Left ventricle myocardium inferior (tissue), 1 donor: Measurements from ENCODE around the gene SOCS7. TPM values are rescaled to one million over a fixed set of nuclear protein-coding genes. Genes with fewer than 3 reads are reported as not detected.

Source experiments
- DNase-seq: peaks from one replicate; pipeline ENCODE4 v3.0.0-alpha.2; 2020
- H3K27ac ChIP-seq: fragments of 200-600 bp; replicated peaks from 2 replicates; pipeline ENCODE4 v1.8.0; 2021
- H3K27me3 ChIP-seq: fragments of 200-600 bp; 2 replicates; pipeline ENCODE4 v1.8.0; 2021; ENCODE audit warnings: low read depth
- H3K36me3 ChIP-seq: fragments of 200-600 bp; 2 replicates; pipeline ENCODE4 v1.8.0; 2021
- H3K4me1 ChIP-seq: fragments of 200-600 bp; 2 replicates; pipeline ENCODE4 v1.8.0; 2021
- H3K4me3 ChIP-seq: fragments of 200-600 bp; 2 replicates; pipeline ENCODE4 v1.8.0; 2021; ENCODE audit warnings: mild to moderate bottlenecking, moderate library complexity
- H3K9me3 ChIP-seq: fragments of 200-600 bp; replicated peaks from 2 replicates; pipeline ENCODE4 v1.8.0; 2021
- intact Hi-C: fragments of 100-400 bp; cut with micrococcal nuclease; formaldehyde crosslinking; loops from one replicate; pipeline ENCODE4 v1.11.0; 2022
- total RNA-seq: library from RNA; stranded (reverse); fragmentation: NEBNext Ultra II Directional; extraction: Animal tissue kit (Norgen Biotek cat#: 25700); gene quantifications from one replicate; pipeline ENCODE4 v1.2.1, GENCODE V29; 2021
- TF ChIP-seq, protein P1 (sequence below): fragments of 200-600 bp; IDR thresholded peaks from 2 replicates; pipeline ENCODE4 v1.8.0; 2021; ENCODE audit warnings: antibody characterized with exemption, mild to moderate bottlenecking, borderline replicate concordance
- donor health status: DM: no; HTN: yes; CAD: no; lungs with severe emphysema.

SOCS7 gene
- total RNA-seq, 1 donor from 2014 or later, result 13.2 TPM

DNA sequence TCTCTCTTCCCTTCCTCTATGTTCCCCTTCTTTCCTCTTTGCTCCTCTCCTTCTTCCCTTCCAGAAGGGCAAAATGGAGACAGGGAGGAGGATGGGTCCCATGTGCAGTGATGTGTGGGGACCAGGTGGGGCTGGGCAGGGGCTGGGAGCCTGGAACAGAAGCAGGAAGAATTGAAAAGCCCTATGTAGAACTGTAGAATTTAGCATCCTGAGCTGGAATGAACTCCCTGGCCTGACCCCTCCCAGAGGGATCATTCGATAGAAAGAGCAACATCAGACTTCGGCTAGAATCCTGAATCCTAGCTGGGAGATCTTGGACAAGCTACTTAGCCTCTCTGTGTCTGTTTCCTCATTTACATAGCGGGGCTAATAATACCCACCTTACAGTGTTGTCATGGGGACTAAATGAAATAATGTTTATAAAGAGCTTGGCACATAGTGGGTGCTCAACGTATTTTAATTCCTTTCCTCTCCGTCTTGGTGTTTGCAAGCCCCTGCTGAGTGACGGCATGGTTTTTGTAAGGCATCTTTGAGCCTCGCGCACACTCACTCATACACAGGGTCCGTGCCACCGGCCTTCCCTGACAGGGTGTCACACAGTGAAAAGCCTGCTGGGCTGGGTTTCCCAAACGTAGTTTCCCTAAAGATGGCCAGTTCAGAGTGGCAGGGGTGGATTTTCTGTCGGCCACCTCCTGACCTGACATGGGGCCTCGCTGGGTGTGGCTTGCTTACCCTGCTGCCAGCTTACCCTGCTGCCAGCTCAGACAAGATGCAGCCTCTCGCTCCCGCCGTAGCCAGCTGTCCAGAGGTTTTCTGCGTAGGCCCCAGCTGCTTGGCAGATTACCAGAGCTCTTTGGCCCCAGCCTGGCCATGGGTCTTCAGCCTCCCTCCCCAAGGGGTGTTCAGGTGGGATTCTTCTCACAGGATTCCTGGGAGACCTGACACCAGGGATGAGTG lies 70.5 kb downstream of the SOCS7 start:
- Histone ChIP-seq H3K27ac (peak overlapping the region; percentile 54), H3K4me1 (peaks cover 78% of the 10 kb centered on the region), H3K36me3 (no peaks in the 10 kb centered on the region), H3K9me3 (no peaks in the 10 kb centered on the region), H3K27me3 (peaks cover 34% of the 10 kb centered on the region), H3K4me3 (peak overlapping the region; percentile 6)
- intact Hi-C loops, result loop anchor here (10.0 kb wide), 1 partner anchor 63 kb away; no protein-coding TSS in a partner anchor
- no peak for DNase-seq
- TF ChIP-seq, protein P1, sequence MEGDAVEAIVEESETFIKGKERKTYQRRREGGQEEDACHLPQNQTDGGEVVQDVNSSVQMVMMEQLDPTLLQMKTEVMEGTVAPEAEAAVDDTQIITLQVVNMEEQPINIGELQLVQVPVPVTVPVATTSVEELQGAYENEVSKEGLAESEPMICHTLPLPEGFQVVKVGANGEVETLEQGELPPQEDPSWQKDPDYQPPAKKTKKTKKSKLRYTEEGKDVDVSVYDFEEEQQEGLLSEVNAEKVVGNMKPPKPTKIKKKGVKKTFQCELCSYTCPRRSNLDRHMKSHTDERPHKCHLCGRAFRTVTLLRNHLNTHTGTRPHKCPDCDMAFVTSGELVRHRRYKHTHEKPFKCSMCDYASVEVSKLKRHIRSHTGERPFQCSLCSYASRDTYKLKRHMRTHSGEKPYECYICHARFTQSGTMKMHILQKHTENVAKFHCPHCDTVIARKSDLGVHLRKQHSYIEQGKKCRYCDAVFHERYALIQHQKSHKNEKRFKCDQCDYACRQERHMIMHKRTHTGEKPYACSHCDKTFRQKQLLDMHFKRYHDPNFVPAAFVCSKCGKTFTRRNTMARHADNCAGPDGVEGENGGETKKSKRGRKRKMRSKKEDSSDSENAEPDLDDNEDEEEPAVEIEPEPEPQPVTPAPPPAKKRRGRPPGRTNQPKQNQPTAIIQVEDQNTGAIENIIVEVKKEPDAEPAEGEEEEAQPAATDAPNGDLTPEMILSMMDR, result no peak

DNA sequence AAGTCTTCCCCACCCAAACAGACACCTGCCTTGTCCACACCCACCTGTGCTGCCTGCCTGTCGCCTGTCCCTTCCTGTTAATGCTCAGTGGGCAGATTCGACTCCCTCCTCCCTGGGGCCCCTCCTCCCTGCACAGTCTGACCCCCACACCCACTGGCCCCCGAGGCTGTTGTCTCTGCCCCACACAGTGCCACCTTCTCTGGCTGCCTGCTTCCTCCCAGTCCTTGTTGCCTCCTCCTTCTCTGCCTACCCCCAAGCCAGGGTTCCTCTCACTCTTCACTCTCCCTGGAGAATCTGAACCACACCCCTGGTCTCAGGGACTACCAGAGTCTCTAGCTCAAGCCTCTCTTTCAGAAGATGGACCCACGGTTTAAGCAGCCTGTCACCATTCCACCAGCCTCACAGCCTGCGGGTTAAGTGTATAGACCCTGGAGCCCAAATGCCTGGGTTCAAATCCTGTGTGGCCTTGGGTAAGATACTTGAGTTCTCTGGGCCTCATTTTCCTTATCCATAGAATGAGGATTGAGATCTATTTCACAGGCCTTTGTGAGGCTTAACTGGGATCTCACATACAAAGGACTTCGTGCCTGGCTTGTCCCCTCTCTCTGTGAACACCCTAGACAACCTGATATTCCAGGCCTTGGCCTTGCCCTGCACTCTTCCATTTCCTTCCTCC lies 72.8 kb downstream of the SOCS7 start:
- intact Hi-C loops, result loop anchor here (10.0 kb wide), 1 partner anchor 60 kb away; no protein-coding TSS in a partner anchor
- Histone ChIP-seq H3K27ac (peak overlapping the region; percentile 94), H3K4me1 (peaks cover 88% of the 10 kb centered on the region), H3K36me3 (no peaks in the 10 kb centered on the region), H3K4me3 (no peak overlapping the region), H3K9me3 (no peaks in the 10 kb centered on the region), H3K27me3 (peaks cover 12% of the 10 kb centered on the region)
- DNase-seq, result no peak
- TF ChIP-seq, protein P1, result no peak

DNA sequence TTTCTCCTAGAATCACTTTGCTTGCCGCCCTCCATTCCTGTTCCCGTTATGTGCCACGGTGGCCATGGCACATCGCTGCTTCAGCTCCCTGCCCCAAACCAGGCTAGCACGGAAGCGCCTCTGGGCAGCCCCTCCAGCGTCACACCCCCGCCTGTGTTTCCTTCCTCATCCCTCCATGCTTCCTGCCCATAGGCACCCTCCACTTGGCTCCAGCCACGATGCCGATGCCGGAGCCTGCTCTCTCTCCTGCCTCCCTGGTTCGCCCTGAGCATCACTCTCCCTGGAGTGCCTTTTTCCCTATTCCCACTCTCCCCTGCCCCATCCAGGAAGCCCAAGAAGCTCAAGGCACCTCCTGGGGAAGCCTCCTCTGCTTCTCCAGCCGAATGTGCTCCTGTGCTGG lies 73.4 kb downstream of the SOCS7 start:
- Histone ChIP-seq H3K36me3 (no peaks in the 10 kb centered on the region), H3K27ac (peak overlapping the region; percentile 94), H3K4me1 (peaks cover 88% of the 10 kb centered on the region), H3K9me3 (no peaks in the 10 kb centered on the region), H3K27me3 (peaks cover 7% of the 10 kb centered on the region), H3K4me3 (no peak overlapping the region)
- TF ChIP-seq, protein P1, result no peak
- no peak for DNase-seq
- intact Hi-C loops, result loop anchor here (10.0 kb wide), 1 partner anchor 60 kb away; no protein-coding TSS in a partner anchor

DNA sequence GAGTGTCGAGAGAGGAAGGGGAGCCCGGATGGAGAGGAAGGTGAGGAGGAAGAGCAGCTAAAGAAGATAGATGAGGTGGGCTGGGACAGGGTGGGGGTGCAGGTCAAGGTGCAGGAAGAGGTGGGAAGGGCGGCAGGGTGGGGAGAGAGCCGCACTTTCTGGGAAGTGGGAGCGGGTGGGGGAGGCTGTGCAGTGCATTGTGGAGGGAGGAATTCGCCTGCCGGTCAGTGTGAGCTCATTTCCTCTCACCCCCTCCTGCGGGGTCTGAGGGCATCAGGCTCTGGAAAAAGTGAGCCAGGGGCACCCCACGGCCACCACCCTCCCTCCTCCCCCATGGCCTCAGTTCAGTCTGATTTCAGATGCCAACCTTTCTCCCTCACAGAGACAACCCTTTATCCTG lies 74.1 kb downstream of the SOCS7 start:
- peaks cover 88% of the 10 kb centered on the region for H3K4me1 ChIP-seq
- TF ChIP-seq, protein P1, result no peak
- DNase-seq, result no peak
- H3K4me3 ChIP-seq, result no peak overlapping the region
- peaks cover under 1% of the 10 kb centered on the region for H3K27me3 ChIP-seq
- no peaks in the 10 kb centered on the region for H3K36me3 ChIP-seq
- H3K27ac ChIP-seq, result peak overlapping the region; percentile 94
- H3K9me3 ChIP-seq, result no peaks in the 10 kb centered on the region
- intact Hi-C loops, result loop anchor here (10.0 kb wide), 1 partner anchor 59 kb away; no protein-coding TSS in a partner anchor

DNA sequence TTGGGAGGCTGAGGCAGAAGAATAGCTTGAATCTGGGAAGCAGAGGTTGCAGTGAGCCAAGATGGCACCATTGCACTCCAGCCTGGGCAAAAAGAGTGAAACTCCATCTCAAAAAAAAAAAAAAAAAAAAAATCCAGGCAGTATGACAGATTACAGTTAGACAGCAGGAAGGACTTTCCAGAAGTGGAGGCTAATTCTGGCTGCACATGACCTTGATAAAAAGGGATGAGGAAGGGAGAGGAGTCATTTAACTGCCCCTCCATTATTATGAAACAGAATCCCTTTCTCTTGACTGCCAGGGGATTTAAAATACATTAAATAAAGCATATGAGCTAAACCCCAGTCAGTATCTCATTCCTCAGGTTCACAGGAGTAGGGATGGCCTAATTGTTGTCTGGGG lies 74.8 kb downstream of the SOCS7 start:
- H3K27me3 ChIP-seq, result no peaks in the 10 kb centered on the region
- H3K4me1 ChIP-seq, result peaks cover 88% of the 10 kb centered on the region
- no peak for DNase-seq
- H3K9me3 ChIP-seq, result no peaks in the 10 kb centered on the region
- TF ChIP-seq, protein P1, result no peak
- no peaks in the 10 kb centered on the region for H3K36me3 ChIP-seq
- intact Hi-C loops, result loop anchor here (10.0 kb wide), 1 partner anchor 58 kb away; no protein-coding TSS in a partner anchor
- no peak overlapping the region for H3K4me3 ChIP-seq
- peak overlapping the region; percentile 94 for H3K27ac ChIP-seq
